CD4-positive, CD25-positive, alpha-beta regulatory T cell (primary cell): ENCODE measurements around the gene SRGAP3. TPM values are rescaled to one million over a fixed set of nuclear protein-coding genes. Genes with fewer than 3 reads are reported as not detected.

Experiments
- ATAC-seq, 2 donors: fragments of 150-1000 bp; cut with Tn5 transposase; one replicate each; pipeline ENCODE4 v1.10.0; 2021; ENCODE audit warnings: low read depth in 2 of 2, moderate number of reproducible peaks in 2 of 2, moderate library complexity in 1 of 2
- DNase-seq, 3 donors: peaks; one replicate each; pipeline versions ENCODE4 v3.0.0 to v3.0.0-alpha.2; 2012 to 2022; ENCODE audit warnings: mixed read lengths in 1 of 3
- H3K27ac ChIP-seq: one replicate; pipeline ENCODE4 v1.7.0; 2013; ENCODE audit warnings: mild to moderate bottlenecking, low read length; ENCODE audit not compliant: insufficient read depth, poor library complexity, severe bottlenecking
- H3K27me3 ChIP-seq: one replicate; pipeline ENCODE4 v1.7.0; 2013; ENCODE audit warnings: low read length; ENCODE audit not compliant: control insufficient read depth, insufficient read depth
- H3K36me3 ChIP-seq: one replicate; pipeline ENCODE4 v1.7.0; 2013; ENCODE audit warnings: mild to moderate bottlenecking, low read length, moderate library complexity; ENCODE audit not compliant: control insufficient read depth, insufficient read depth
- H3K4me1 ChIP-seq: 2 replicates; pipeline ENCODE4 v1.7.0; 2013; ENCODE audit warnings: mild to moderate bottlenecking, low read length; ENCODE audit not compliant: insufficient read depth, control insufficient read depth, poor library complexity, severe bottlenecking
- H3K4me3 ChIP-seq: one replicate; pipeline ENCODE4 v1.7.0; 2013; ENCODE audit warnings: low read depth, mild to moderate bottlenecking, low read length, moderate library complexity
- H3K9me3 ChIP-seq, 2 experiments: 1 replicate in 1 of 2; 2 replicates in 1 of 2; pipeline ENCODE4 v1.7.0; 2013; ENCODE audit warnings: low read length in 2 of 2, mild to moderate bottlenecking in 1 of 2, moderate library complexity in 1 of 2; ENCODE audit not compliant: control insufficient read depth in 2 of 2
- H3K27ac Mint-ChIP-seq, 3 donors: one replicate each; pipeline ENCODE4 v1.8.0; 2020 to 2022; ENCODE audit warnings: mild to moderate bottlenecking in 3 of 3, mixed read lengths in 3 of 3, moderate library complexity in 2 of 3
- H3K27me3 Mint-ChIP-seq: one replicate; pipeline ENCODE4 v1.8.0; 2022; ENCODE audit warnings: mild to moderate bottlenecking, mixed read lengths
- H3K36me3 Mint-ChIP-seq: one replicate; pipeline ENCODE4 v1.8.0; 2020; ENCODE audit warnings: mixed read lengths
- H3K4me1 Mint-ChIP-seq, 4 donors: one replicate each; pipeline ENCODE4 v1.8.0; 2020 to 2022; ENCODE audit warnings: mixed read lengths in 4 of 4, mild to moderate bottlenecking in 1 of 4
- H3K4me3 Mint-ChIP-seq, 4 donors: one replicate each; pipeline ENCODE4 v1.8.0; 2020 to 2022; ENCODE audit warnings: mild to moderate bottlenecking in 4 of 4, mixed read lengths in 4 of 4, moderate library complexity in 3 of 4
- H3K9me3 Mint-ChIP-seq, 7 donors: one replicate each; pipeline ENCODE4 v1.8.0; 2020 to 2022; ENCODE audit warnings: mixed read lengths in 7 of 7, mild to moderate bottlenecking in 3 of 7, moderate library complexity in 2 of 7
- polyA plus RNA-seq, 4 donors: library from polyadenylated mRNA; unstranded; fragments of 300-500 nt; fragmentation: Illumina TruSeq; gene quantifications; one replicate each; pipeline ENCODE4 v1.2.3, GENCODE V29; 2021
- total RNA-seq: library from RNA; stranded (reverse); gene quantifications from one replicate; pipeline ENCODE4 v1.2.3, GENCODE V29; 2022

The SRGAP3 gene
- total and polyA plus RNA-seq, 5 donors from 2014 or later: 1.8 to 8.1 (median 2.8) TPM

DNA sequence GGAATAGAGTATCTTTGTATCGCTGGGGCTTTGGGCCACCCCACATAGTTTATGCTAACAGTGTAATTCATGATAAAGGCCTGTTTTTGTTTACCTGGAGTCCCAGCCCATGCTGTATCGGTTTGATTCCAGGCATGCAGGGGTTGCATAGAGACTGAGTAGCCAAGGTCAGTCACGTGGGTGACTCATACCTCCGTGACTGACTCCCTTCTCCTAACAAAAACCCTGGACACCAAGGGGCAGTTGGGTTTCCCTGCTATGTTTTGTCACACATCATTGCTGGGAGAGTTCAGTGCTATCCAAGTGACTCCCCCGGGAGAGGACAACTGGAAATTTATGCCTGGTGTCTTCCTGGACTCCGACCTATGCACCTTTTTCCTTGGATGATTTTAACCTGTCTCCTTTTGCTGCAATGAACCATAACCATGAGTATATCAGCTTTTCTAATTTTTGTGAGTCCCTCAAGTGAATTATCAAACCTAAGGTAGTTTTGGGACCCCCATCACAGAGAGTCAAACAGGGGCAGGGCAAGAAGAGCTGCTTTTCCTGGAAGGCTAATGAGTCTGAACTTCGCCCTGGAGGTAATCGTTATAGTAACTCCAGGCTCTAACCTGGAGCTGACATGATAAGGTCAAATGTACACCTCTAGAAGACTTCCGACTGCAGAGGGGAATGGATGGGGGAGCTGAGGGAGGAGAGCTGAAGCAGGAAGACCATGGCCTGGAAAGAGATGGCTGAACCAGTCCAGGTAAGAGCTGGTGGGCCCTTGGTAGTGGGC lies 57.0 kb downstream of the SRGAP3 start:
- peak overlapping the region in 1 of 3 donors; percentile 11 for H3K27ac Mint-ChIP-seq
- no peaks in the 10 kb centered on the region for H3K4me1 Mint-ChIP-seq

DNA sequence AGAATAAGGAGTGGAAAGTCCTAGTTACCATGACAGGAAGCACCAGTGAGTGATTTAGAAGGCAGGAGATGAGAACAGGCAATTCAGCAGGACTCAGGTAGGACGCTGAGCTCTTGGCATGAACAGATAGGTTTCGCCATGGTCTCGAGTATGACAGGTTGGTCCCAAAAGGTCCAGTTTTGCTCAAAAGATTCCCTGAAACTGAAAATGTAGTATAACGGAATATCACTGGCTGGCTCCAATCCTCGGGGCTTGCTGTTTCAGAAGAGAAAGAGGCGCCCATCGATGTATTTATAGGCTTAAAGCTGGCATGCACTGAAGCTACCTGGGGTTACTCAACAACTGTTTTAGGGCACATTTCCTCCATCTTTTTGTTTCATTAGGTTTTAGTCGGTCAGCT lies 59.2 kb downstream of the SRGAP3 start:
- Mint-ChIP-seq H3K4me3 (no peak overlapping the region), H3K4me1 (no peaks in the 10 kb centered on the region), H3K27ac (no peak overlapping the region), H3K36me3 (peaks cover 8% of the 10 kb centered on the region), H3K27me3 (peaks cover 12% of the 10 kb centered on the region), H3K9me3 (peaks cover 0 to 1% (median 0%) of the 10 kb centered on the region in 7 donors)
- ATAC-seq (no peak), DNase-seq (no peak)
- no peak overlapping the region for H3K27ac ChIP-seq
- no peaks in the 10 kb centered on the region for H3K36me3 ChIP-seq
- no peaks in the 10 kb centered on the region for H3K9me3 ChIP-seq
- H3K4me1 ChIP-seq: no peaks in the 10 kb centered on the region
- no peak overlapping the region for H3K4me3 ChIP-seq
- no peaks in the 10 kb centered on the region for H3K27me3 ChIP-seq

More for the DNA sequence above, 57.0 kb downstream of the SRGAP3 start:
- peaks cover 8% of the 10 kb centered on the region for H3K36me3 Mint-ChIP-seq
- Histone ChIP-seq H3K4me1 (no peaks in the 10 kb centered on the region), H3K36me3 (no peaks in the 10 kb centered on the region), H3K4me3 (no peak overlapping the region), H3K9me3 (no peaks in the 10 kb centered on the region), H3K27me3 (no peaks in the 10 kb centered on the region), H3K27ac (no peak overlapping the region)
- H3K27me3 Mint-ChIP-seq: peaks cover 10% of the 10 kb centered on the region
- no peaks in the 10 kb centered on the region for H3K9me3 Mint-ChIP-seq
- no peak overlapping the region for H3K4me3 Mint-ChIP-seq
- no peak for DNase-seq
- ATAC-seq: no peak

GRCh38 chr3:9188583-9188982 lies 60.9 kb downstream of the SRGAP3 start:
- Histone ChIP-seq H3K9me3 (no peaks in the 10 kb centered on the region), H3K27me3 (no peaks in the 10 kb centered on the region), H3K4me3 (no peak overlapping the region), H3K27ac (no peak overlapping the region), H3K36me3 (no peaks in the 10 kb centered on the region), H3K4me1 (no peaks in the 10 kb centered on the region)
- H3K27ac Mint-ChIP-seq: no peak overlapping the region
- H3K36me3 Mint-ChIP-seq: peaks cover 8% of the 10 kb centered on the region
- no peak overlapping the region for H3K4me3 Mint-ChIP-seq
- ATAC-seq: no peak
- no peaks in the 10 kb centered on the region for H3K4me1 Mint-ChIP-seq
- no peak for DNase-seq
- peaks cover 0 to 1% (median 0%) of the 10 kb centered on the region in 7 donors for H3K9me3 Mint-ChIP-seq
- H3K27me3 Mint-ChIP-seq: peaks cover 12% of the 10 kb centered on the region

- no peak overlapping the region for H3K27ac ChIP-seq
- H3K4me3 Mint-ChIP-seq: no peak overlapping the region
- ATAC-seq (no peak), DNase-seq (no peak)
- no peaks in the 10 kb centered on the region for H3K36me3 ChIP-seq
- peaks cover 0 to 1% (median 0%) of the 10 kb centered on the region in 7 donors for H3K9me3 Mint-ChIP-seq
- no peak overlapping the region for H3K4me3 ChIP-seq
- H3K27me3 ChIP-seq: no peaks in the 10 kb centered on the region
- H3K27me3 Mint-ChIP-seq: peaks cover 6% of the 10 kb centered on the region
- peaks cover 5% of the 10 kb centered on the region for H3K4me1 ChIP-seq
- no peak overlapping the region for H3K27ac Mint-ChIP-seq
- H3K4me1 Mint-ChIP-seq: peaks cover 0 to 8% (median 3%) of the 10 kb centered on the region in 4 donors
- H3K36me3 Mint-ChIP-seq: no peaks in the 10 kb centered on the region
- no peaks in the 10 kb centered on the region for H3K9me3 ChIP-seq
These were observed 63.7 kb downstream of the SRGAP3 start for GRCh38 chr3:9185701-9186100.

DNA sequence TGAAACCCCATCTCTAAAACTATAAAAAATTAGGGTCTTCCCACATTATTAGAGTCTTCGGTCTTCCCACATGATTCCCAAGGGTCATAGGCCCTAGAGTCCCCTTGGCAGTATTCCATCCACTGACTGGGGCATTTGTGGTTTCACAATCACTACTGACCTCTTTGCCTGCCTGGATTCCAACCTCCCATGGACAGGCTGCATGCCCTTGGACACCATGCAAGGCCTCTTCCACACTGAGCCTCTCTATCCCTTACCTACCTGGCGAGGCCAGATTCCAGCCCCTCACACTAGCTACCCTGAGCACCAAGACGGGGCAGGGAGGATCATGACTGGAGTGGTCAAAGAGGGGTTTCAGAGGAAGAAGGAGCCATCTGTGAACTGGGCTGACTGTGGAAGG lies 64.4 kb downstream of the SRGAP3 start:
- no peak overlapping the region for H3K27ac ChIP-seq
- no peak for DNase-seq
- no peaks in the 10 kb centered on the region for H3K9me3 ChIP-seq
- peaks cover 11% of the 10 kb centered on the region for H3K4me1 ChIP-seq
- Mint-ChIP-seq H3K27me3 (peaks cover 6% of the 10 kb centered on the region), H3K4me1 (peaks cover 4 to 15% (median 9%) of the 10 kb centered on the region in 4 donors), H3K27ac (no peak overlapping the region), H3K36me3 (no peaks in the 10 kb centered on the region), H3K9me3 (peaks cover 0 to 1% (median 0%) of the 10 kb centered on the region in 7 donors), H3K4me3 (no peak overlapping the region)
- no peak overlapping the region for H3K4me3 ChIP-seq
- no peak for ATAC-seq
- no peaks in the 10 kb centered on the region for H3K36me3 ChIP-seq
- H3K27me3 ChIP-seq: no peaks in the 10 kb centered on the region

DNA sequence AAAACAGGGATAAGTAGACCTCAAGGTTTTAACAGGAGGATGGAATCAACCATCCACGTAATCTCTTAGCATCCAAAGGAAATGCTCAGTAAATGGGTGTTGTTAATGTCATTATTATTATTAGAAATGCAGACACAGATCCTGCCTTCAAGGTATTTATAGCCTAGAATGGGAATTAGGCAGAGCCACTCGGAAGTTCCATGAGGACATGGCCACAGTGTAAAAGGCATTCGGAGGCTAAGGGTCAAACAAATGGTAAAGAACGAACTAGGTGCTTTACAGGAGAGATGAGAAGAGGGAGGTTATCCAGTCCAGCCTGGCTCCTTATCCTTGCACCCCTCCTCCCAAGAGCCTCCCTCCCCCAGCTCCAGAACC lies 65.0 kb downstream of the SRGAP3 start:
- ATAC-seq (no peak), DNase-seq (no peak)
- Mint-ChIP-seq H3K9me3 (peaks cover 0 to 1% (median 0%) of the 10 kb centered on the region in 7 donors), H3K4me3 (no peak overlapping the region), H3K36me3 (no peaks in the 10 kb centered on the region), H3K4me1 (peaks cover 10 to 21% (median 15%) of the 10 kb centered on the region in 4 donors), H3K27ac (no peak overlapping the region), H3K27me3 (peaks cover 6% of the 10 kb centered on the region)
- no peaks in the 10 kb centered on the region for H3K36me3 ChIP-seq
- no peaks in the 10 kb centered on the region for H3K9me3 ChIP-seq
- no peaks in the 10 kb centered on the region for H3K27me3 ChIP-seq
- H3K4me1 ChIP-seq: peaks cover 17% of the 10 kb centered on the region
- H3K4me3 ChIP-seq: no peak overlapping the region
- no peak overlapping the region for H3K27ac ChIP-seq

DNA sequence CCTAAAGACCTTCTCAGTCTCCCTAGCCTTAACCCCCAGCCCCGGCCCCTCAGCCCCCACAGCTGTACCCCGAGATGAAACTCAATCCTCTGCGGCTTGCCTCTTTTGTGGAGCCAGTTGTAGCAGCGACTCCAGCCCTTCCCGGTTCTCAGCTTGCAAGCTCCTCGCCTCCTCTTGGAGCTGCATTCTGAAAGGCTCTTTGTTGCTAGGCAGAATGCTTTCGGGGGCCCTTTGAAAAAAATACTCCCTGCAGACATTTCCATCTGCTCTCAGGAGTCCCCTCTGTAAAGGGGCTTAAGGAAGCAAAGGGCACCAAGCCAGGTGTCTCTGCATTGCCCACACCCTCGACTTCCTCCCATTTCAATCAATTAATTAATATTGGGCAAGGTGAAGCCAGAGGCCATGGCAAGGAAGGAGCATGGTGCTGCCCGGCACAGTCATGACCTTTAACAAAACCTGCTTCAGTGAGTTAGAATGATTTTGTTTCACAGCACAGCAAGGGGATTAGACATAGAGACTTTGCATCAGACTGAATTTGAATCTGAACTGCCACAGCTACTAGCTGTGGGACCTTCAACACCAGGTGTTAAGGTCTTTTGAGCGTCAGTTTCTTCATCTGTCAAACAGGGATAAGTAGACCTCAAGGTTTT lies 65.5 kb downstream of the SRGAP3 start:
- no peak overlapping the region for H3K27ac ChIP-seq
- no peak for ATAC-seq
- H3K36me3 Mint-ChIP-seq: peaks cover 1% of the 10 kb centered on the region
- no peak overlapping the region for H3K4me3 Mint-ChIP-seq
- no peak overlapping the region for H3K27ac Mint-ChIP-seq
- peaks cover 0 to 1% (median 0%) of the 10 kb centered on the region in 7 donors for H3K9me3 Mint-ChIP-seq
- no peak for DNase-seq
- no peaks in the 10 kb centered on the region for H3K27me3 ChIP-seq
- peaks cover 6% of the 10 kb centered on the region for H3K27me3 Mint-ChIP-seq
- H3K4me3 ChIP-seq: no peak overlapping the region
- no peaks in the 10 kb centered on the region for H3K9me3 ChIP-seq
- H3K4me1 ChIP-seq: peaks cover 18% of the 10 kb centered on the region
- no peaks in the 10 kb centered on the region for H3K36me3 ChIP-seq
- peaks cover 15 to 26% (median 20%) of the 10 kb centered on the region in 4 donors for H3K4me1 Mint-ChIP-seq
